ENCODE data around the gene EFCAB11. TPM values are rescaled to one million over a fixed set of nuclear protein-coding genes. Genes with fewer than 3 reads are reported as not detected.

The EFCAB11 gene
- total and polyA plus RNA-seq, 2 of the 4 experiments (the other 2 are of a cell fraction): 2.2 to 5.3 TPM

GRCh38 chr14:89767861-89768268 lies 186.7 kb downstream of the EFCAB11 start:
- ChIA-PET CTCF (no interaction called here), POLR2A (ENCODE audit: unreplicated experiment) (no interaction called here)
- Histone ChIP-seq H3K4me3 (ENCODE audit: insufficient read depth, low read depth, low read length) (no peak overlapping the region), H3K56ac (ENCODE audit: extremely low read depth, insufficient read depth, low read length) (no peak overlapping the region), H3K36me3 (ENCODE audit: control insufficient read depth, insufficient read depth, low read length) (no peaks in the 10 kb centered on the region), H4K91ac (ENCODE audit: insufficient read depth, low read depth, low read length) (peak overlapping the region; percentile 45; the same call in 1 of the 2 replicates), H2BK20ac (ENCODE audit: low read depth, low read length) (peak overlapping the region; percentile 64), H4K20me1 (ENCODE audit: insufficient read depth, low read length) (no peaks in the 10 kb centered on the region), H3K4me1 (ENCODE audit: control insufficient read depth, insufficient read depth, low read length) (peaks cover 13% of the 10 kb centered on the region), H4K8ac (ENCODE audit: low read depth in 2 of 2, low read length in 2 of 2) (peak overlapping the region in 1 of 2 experiments; percentile 36; a peak in 1 of 4 replicates), H3K79me1 (ENCODE audit: low read depth in 1 of 2, low read length in 2 of 2) (0 out of 4 replicates have a peak, but pooled peaks cover 0 to 8% of the 10 kb centered on the region in 2 experiments), H3K23ac (ENCODE audit: low read depth, low read length) (no peak overlapping the region), H2BK5ac (ENCODE audit: low read depth, low read length, poor library complexity, severe bottlenecking) (no peak overlapping the region), H2AK5ac (ENCODE audit: low read depth, low read length) (peak overlapping the region; percentile 23), H3K9me3 (ENCODE audit: control insufficient read depth, insufficient read depth, low read length) (no peaks in the 10 kb centered on the region), H2AK9ac (replicated peaks; ENCODE audit: low read depth, low read length, poor library complexity) (no peak overlapping the region), H3K18ac (ENCODE audit: low read depth, low read length) (peak overlapping the region; percentile 67; the same call in 1 of the 2 replicates), H3K4me2 (ENCODE audit: low read depth, low read length) (no peak overlapping the region), H3K4ac (ENCODE audit: low read depth, low read length) (peak overlapping the region; percentile 42; the same call in 1 of the 2 replicates), H2AFZ (replicated peaks; ENCODE audit: low read length, poor library complexity) (no peak overlapping the region), H3K9ac (ENCODE audit: low read depth, low read length) (no peak overlapping the region), H3K9me1 (ENCODE audit: insufficient read depth, low read length) (peaks cover 13% of the 10 kb centered on the region), H3K27ac (ENCODE audit: insufficient read depth, low read length) (no peak overlapping the region), H2BK15ac (ENCODE audit: low read depth, low read length) (peak overlapping the region; percentile 88; the same call in 2 of the 3 replicates), H4K5ac (ENCODE audit: low read depth, low read length) (no peak overlapping the region), H2BK120ac (ENCODE audit: low read depth, low read length) (peak overlapping the region; percentile 75; the same call in 1 of the 2 replicates), H3K27me3 (ENCODE audit: control insufficient read depth, insufficient read depth, low read length) (no peaks in the 10 kb centered on the region), H3K14ac (replicated peaks; ENCODE audit: low read depth, low read length) (peak overlapping the region; percentile 47; the same call in 1 of the 2 replicates)
- intact Hi-C loops (cut with micrococcal nuclease): loop anchor here (1.0 to 5.0 kb wide), 3 partner anchors 79 to 728 kb away; partner anchors contain the start of gene FOXN3
- no TSS peak for BruUV-seq (replicated peaks)
- DNase-seq: peak; percentile 63
- TF ChIP-seq CTCF (conservative IDR thresholded peaks at IDR 0.05; ENCODE audit: low read depth, low read length) (peak; percentile 62), RCOR1 (IDR thresholded peaks at IDR 0.05; ENCODE audit: insufficient replicate concordance, low read length) (no peak), SMC3 (IDR thresholded peaks at IDR 0.05; ENCODE audit: low read depth, low read length) (peak; percentile 80), MAFK (IDR thresholded peaks at IDR 0.05; ENCODE audit: low read depth, low read length) (no peak), RAD21 (IDR thresholded peaks at IDR 0.05; ENCODE audit: low read length) (peak; percentile 88)
- no CpG with 5 or more reads among the region's 4 CpGs for WGBS, 2 experiments (ENCODE audit: extremely low coverage in 2 of 2, insufficient read length in 1 of 2)
- peak; percentile 54 for ATAC-seq (ENCODE audit: low read depth)
- dilution Hi-C loops (cut with HindIII; ENCODE audit: low sequenced_read_pairs, unreplicated experiment): no loop called here
- in situ Hi-C loops (cut with MboI; ENCODE audit: low sequenced_read_pairs): loop anchor here (25.0 kb wide), 1 partner anchor 731 kb away; no protein-coding TSS in a partner anchor
